Right lobe of liver (tissue), 4 donors: Measurements from ENCODE around the gene TCAF1.

Source experiments
- POLR2A ChIP-seq: fragments of 450-650 bp; IDR thresholded peaks from one replicate; pipeline ENCODE4 v1.6.1; 2017; ENCODE audit warnings: antibody characterized with exemption, mild to moderate bottlenecking
- TF ChIP-seq, protein P1 (sequence below), 4 donors: fragments of 200-600 bp in 3 of 4; fragments of 450-650 bp in 1 of 4; IDR thresholded peaks; one replicate each; pipeline versions ENCODE4 v1.5.1 to v1.8.0; 2016 to 2022; ENCODE audit warnings: antibody characterized with exemption in 4 of 4, mild to moderate bottlenecking in 2 of 4
- donor health status: DM: no; HTN: no; CAD: no.
- donor health status: DM: no; HTN: no; CAD: no.
- donor health status: DM: no; HTN: yes; CAD: no.

DNA sequence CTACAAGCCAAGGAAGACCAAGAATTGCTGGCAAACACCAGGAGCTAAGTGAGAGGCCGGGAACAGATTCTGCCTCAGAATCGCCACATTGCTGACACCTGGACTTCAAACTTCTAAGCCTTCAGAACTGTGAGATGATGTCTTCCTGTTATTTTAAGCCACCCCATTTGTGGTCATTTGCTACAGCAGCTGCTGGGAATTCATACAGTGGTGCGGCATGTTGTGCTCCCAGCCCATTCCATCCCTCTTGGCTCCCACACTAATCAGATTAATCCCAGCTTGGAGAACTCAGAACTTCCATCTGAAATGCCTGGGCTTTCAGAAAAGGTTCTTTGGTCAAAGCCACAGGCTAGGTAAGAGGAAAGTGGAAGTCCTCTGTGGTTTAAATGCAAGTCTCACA is 24.9 kb downstream of the TCAF1 start:
- TF ChIP-seq, protein P1, sequence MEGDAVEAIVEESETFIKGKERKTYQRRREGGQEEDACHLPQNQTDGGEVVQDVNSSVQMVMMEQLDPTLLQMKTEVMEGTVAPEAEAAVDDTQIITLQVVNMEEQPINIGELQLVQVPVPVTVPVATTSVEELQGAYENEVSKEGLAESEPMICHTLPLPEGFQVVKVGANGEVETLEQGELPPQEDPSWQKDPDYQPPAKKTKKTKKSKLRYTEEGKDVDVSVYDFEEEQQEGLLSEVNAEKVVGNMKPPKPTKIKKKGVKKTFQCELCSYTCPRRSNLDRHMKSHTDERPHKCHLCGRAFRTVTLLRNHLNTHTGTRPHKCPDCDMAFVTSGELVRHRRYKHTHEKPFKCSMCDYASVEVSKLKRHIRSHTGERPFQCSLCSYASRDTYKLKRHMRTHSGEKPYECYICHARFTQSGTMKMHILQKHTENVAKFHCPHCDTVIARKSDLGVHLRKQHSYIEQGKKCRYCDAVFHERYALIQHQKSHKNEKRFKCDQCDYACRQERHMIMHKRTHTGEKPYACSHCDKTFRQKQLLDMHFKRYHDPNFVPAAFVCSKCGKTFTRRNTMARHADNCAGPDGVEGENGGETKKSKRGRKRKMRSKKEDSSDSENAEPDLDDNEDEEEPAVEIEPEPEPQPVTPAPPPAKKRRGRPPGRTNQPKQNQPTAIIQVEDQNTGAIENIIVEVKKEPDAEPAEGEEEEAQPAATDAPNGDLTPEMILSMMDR (IDR thresholded peaks at IDR 0.05), result no peak
- no peak for TF ChIP-seq POLR2A
